Spinal cord (tissue), 10 donors: ENCODE measurements around the gene PPP1CB. TPM values are rescaled to one million over a fixed set of nuclear protein-coding genes. Genes with fewer than 3 reads are reported as not detected.

Experiments
- DNase-seq, 6 donors: peaks; one replicate each; pipeline versions ENCODE4 v3.0.0 to v3.0.0-alpha.2; 2013 to 2015; ENCODE audit warnings: low spot score in 6 of 6, low read depth in 4 of 6
- H3K27ac ChIP-seq: one replicate; pipeline ENCODE4 v1.5.1; 2013; ENCODE audit warnings: low read depth, low read length, control low read depth
- H3K27me3 ChIP-seq: one replicate; pipeline ENCODE4 v1.6.1; 2013; ENCODE audit warnings: low read length; ENCODE audit not compliant: control insufficient read depth, insufficient read depth
- H3K36me3 ChIP-seq: one replicate; pipeline ENCODE4 v1.6.1; 2013; ENCODE audit warnings: low read length; ENCODE audit not compliant: control insufficient read depth, insufficient read depth
- H3K4me1 ChIP-seq: one replicate; pipeline ENCODE4 v1.6.1; 2013; ENCODE audit warnings: low read length; ENCODE audit not compliant: control insufficient read depth, insufficient read depth
- H3K4me3 ChIP-seq: one replicate; pipeline ENCODE4 v1.5.1; 2013; ENCODE audit warnings: low read depth, low read length, control low read depth
- H3K9me3 ChIP-seq: one replicate; pipeline ENCODE4 v1.6.1; 2013; ENCODE audit warnings: low read length; ENCODE audit not compliant: control insufficient read depth, insufficient read depth
- WGBS: methylation state at CpG from one replicate; pipeline ENCODE4 v1.1.5; 2013; ENCODE audit warnings: missing lambda C conversion rate; ENCODE audit not compliant: insufficient coverage; 5-methylcytosine and 5-hydroxymethylcytosine counted together
- polyA plus RNA-seq, 2 donors: library from polyadenylated mRNA; unstranded; fragments of 120-200 nt; gene quantifications; one replicate each; pipeline ENCODE4 v1.2.1, GENCODE V29; 2013; ENCODE audit not compliant: insufficient read length in 2 of 2
- total RNA-seq, 2 donors: library from RNA; depleted of rRNA in 1 of 2; stranded (reverse); fragments of 120-200 nt in 1 of 2; fragments of >200 nt in 1 of 2; gene quantifications; one replicate each; pipeline versions ENCODE4 v1.2.3 to v1.2.4, GENCODE V29; 2013 to 2014
- donor health status: healthy.

PPP1CB gene
- total and polyA plus RNA-seq, 4 donors = 149 to 324 (median 178) TPM

GRCh38 chr2:28750316-28751251 lies 1.0 kb upstream of the PPP1CB start:
- Histone ChIP-seq H3K9me3 (no peaks in the 10 kb centered on the region), H3K27me3 (no peaks in the 10 kb centered on the region), H3K4me1 (peaks cover 12% of the 10 kb centered on the region), H3K36me3 (no peaks in the 10 kb centered on the region), H3K27ac (peak overlapping the region; percentile 97), H3K4me3 (peak overlapping the region; percentile 83)
- DNase-seq = peak in 4 of 6 donors; percentile 12 to 68 (median 34)
- WGBS = 11% methylated on average over 8 of the region's 14 CpGs

GRCh38 chr2:28751956-28752630 lies 463 bp downstream of the PPP1CB start:
- WGBS = under 1% methylated on average over 73 of the region's 78 CpGs
- H3K27ac ChIP-seq = peak overlapping the region; percentile 96
- DNase-seq = peak in 2 of 6 donors; percentile 31 to 68
- no peaks in the 10 kb centered on the region for H3K9me3 ChIP-seq
- H3K27me3 ChIP-seq = no peaks in the 10 kb centered on the region
- H3K4me1 ChIP-seq = peaks cover 17% of the 10 kb centered on the region
- H3K4me3 ChIP-seq = peak overlapping the region; percentile 83
- H3K36me3 ChIP-seq = no peaks in the 10 kb centered on the region

GRCh38 chr2:28752631-28753376 lies 1.2 kb downstream of the PPP1CB start:
- H3K27me3 ChIP-seq = no peaks in the 10 kb centered on the region
- H3K36me3 ChIP-seq = no peaks in the 10 kb centered on the region
- peaks cover 15% of the 10 kb centered on the region for H3K4me1 ChIP-seq
- H3K4me3 ChIP-seq = peak overlapping the region; percentile 83
- 0% methylated on average over 5 of the region's 14 CpGs for WGBS
- peak in 3 of 6 donors; percentile 14 to 71 (median 29) for DNase-seq
- H3K9me3 ChIP-seq = no peaks in the 10 kb centered on the region
- H3K27ac ChIP-seq = peak overlapping the region; percentile 96

- Histone ChIP-seq H3K27ac (no peak overlapping the region), H3K4me3 (no peak overlapping the region), H3K36me3 (no peaks in the 10 kb centered on the region), H3K9me3 (no peaks in the 10 kb centered on the region), H3K27me3 (no peaks in the 10 kb centered on the region), H3K4me1 (peaks cover 15% of the 10 kb centered on the region)
- DNase-seq = peak in 2 of 6 donors; percentile 28 to 38
- WGBS = 0% methylated on average over 1 of the region's 4 CpGs
These were observed 2.7 kb downstream of the PPP1CB start for GRCh38 chr2:28754321-28754720.

GRCh38 chr2:28755421-28755820 lies 3.8 kb downstream of the PPP1CB start:
- H3K36me3 ChIP-seq = no peaks in the 10 kb centered on the region
- WGBS = 50% methylated on average over 1 of the region's 3 CpGs
- H3K4me1 ChIP-seq = peaks cover 15% of the 10 kb centered on the region
- no peaks in the 10 kb centered on the region for H3K9me3 ChIP-seq
- H3K27me3 ChIP-seq = no peaks in the 10 kb centered on the region
- H3K4me3 ChIP-seq = no peak overlapping the region
- DNase-seq = no peak
- no peak overlapping the region for H3K27ac ChIP-seq

- Histone ChIP-seq H3K27ac (no peak overlapping the region), H3K9me3 (no peaks in the 10 kb centered on the region), H3K4me3 (no peak overlapping the region), H3K27me3 (no peaks in the 10 kb centered on the region), H3K4me1 (peaks cover 15% of the 10 kb centered on the region), H3K36me3 (peaks cover 4% of the 10 kb centered on the region)
- no peak for DNase-seq
- WGBS = 80% methylated on average over 1 of the region's 2 CpGs
These were observed 6.8 kb downstream of the PPP1CB start for GRCh38 chr2:28758459-28758858.

GRCh38 chr2:28761420-28761819 lies 9.8 kb downstream of the PPP1CB start:
- Histone ChIP-seq H3K27me3 (no peaks in the 10 kb centered on the region), H3K4me1 (peaks cover 8% of the 10 kb centered on the region), H3K36me3 (peaks cover 4% of the 10 kb centered on the region), H3K4me3 (no peak overlapping the region), H3K27ac (no peak overlapping the region), H3K9me3 (no peaks in the 10 kb centered on the region)
- DNase-seq = no peak
- no CpG with 5 or more reads among the region's 3 CpGs for WGBS

GRCh38 chr2:28764909-28765711 lies 13.5 kb downstream of the PPP1CB start:
- peak in 1 of 6 donors; percentile 51 for DNase-seq
- Histone ChIP-seq H3K9me3 (no peaks in the 10 kb centered on the region), H3K36me3 (peaks cover 4% of the 10 kb centered on the region), H3K27ac (no peak overlapping the region), H3K27me3 (no peaks in the 10 kb centered on the region), H3K4me1 (peaks cover 5% of the 10 kb centered on the region), H3K4me3 (no peak overlapping the region)
- 79% methylated on average over 4 of the region's 8 CpGs for WGBS

- H3K27ac ChIP-seq = no peak overlapping the region
- no peaks in the 10 kb centered on the region for H3K9me3 ChIP-seq
- peaks cover 5% of the 10 kb centered on the region for H3K4me1 ChIP-seq
- DNase-seq = no peak
- no peak overlapping the region for H3K4me3 ChIP-seq
- WGBS = no CpG with 5 or more reads among the region's 2 CpGs
- no peaks in the 10 kb centered on the region for H3K27me3 ChIP-seq
- peaks cover under 1% of the 10 kb centered on the region for H3K36me3 ChIP-seq
These were observed 14.4 kb downstream of the PPP1CB start for GRCh38 chr2:28766070-28766469.
